ENCODE results near the gene TMEM255A.

Gene TMEM255A

GRCh38 chrX:120316587-120317283 lies 5.5 kb upstream of the TMEM255A start:
- no peaks in the 10 kb centered on the region for H3K36me3 ChIP-seq (ENCODE audit: insufficient read depth, insufficient read length, low read length)
- TF ChIP-seq ZNF274 (IDR thresholded peaks at IDR 0.05; ENCODE audit: low read depth, low read length) = no peak
- no peak for TF ChIP-seq SUZ12 (IDR thresholded peaks at IDR 0.05; ENCODE audit: extremely low read depth, insufficient read depth, insufficient read length)
- TF ChIP-seq YY1 (IDR thresholded peaks at IDR 0.05; ENCODE audit: insufficient read depth, insufficient read length) = no peak
- H3K9me3 ChIP-seq (ENCODE audit: insufficient read depth, low read length) = no peaks in the 10 kb centered on the region
- H3K9ac ChIP-seq (ENCODE audit: insufficient read length, low read depth) = no peak overlapping the region
- H3K4me1 ChIP-seq (ENCODE audit: insufficient read depth, insufficient read length) = no peaks in the 10 kb centered on the region
- H3K4me3 ChIP-seq (ENCODE audit: insufficient read length, low read depth) = no peak overlapping the region
- H3K27me3 ChIP-seq (ENCODE audit: insufficient read depth, insufficient read length) = peaks cover 20% of the 10 kb centered on the region
- no peak for DNase-seq (ENCODE audit: low read depth, low spot score)

- H3K27me3 ChIP-seq (ENCODE audit: insufficient read depth, insufficient read length) = peaks cover 28% of the 10 kb centered on the region
- no peaks in the 10 kb centered on the region for H3K36me3 ChIP-seq (ENCODE audit: insufficient read depth, insufficient read length, low read length)
- no peak overlapping the region for H3K9ac ChIP-seq (ENCODE audit: insufficient read length, low read depth)
- no peak for TF ChIP-seq SUZ12 (IDR thresholded peaks at IDR 0.05; ENCODE audit: extremely low read depth, insufficient read depth, insufficient read length)
- TF ChIP-seq YY1 (IDR thresholded peaks at IDR 0.05; ENCODE audit: insufficient read depth, insufficient read length) = no peak
- TF ChIP-seq ZNF274 (IDR thresholded peaks at IDR 0.05; ENCODE audit: low read depth, low read length) = no peak
- no peaks in the 10 kb centered on the region for H3K9me3 ChIP-seq (ENCODE audit: insufficient read depth, low read length)
- DNase-seq (ENCODE audit: low read depth, low spot score) = no peak
- H3K4me1 ChIP-seq (ENCODE audit: insufficient read depth, insufficient read length) = no peaks in the 10 kb centered on the region
- H3K4me3 ChIP-seq (ENCODE audit: insufficient read length, low read depth) = no peak overlapping the region
Observed at GRCh38 chrX:120315776-120316175, 4.5 kb upstream of the TMEM255A start.

GRCh38 chrX:120311727-120312063 lies 434 bp upstream of the TMEM255A start:
- no peak overlapping the region for H3K4me3 ChIP-seq (ENCODE audit: insufficient read length, low read depth)
- DNase-seq (ENCODE audit: low read depth, low spot score) = no peak
- no peaks in the 10 kb centered on the region for H3K4me1 ChIP-seq (ENCODE audit: insufficient read depth, insufficient read length)
- TF ChIP-seq SUZ12 (IDR thresholded peaks at IDR 0.05; ENCODE audit: extremely low read depth, insufficient read depth, insufficient read length) (no peak), YY1 (IDR thresholded peaks at IDR 0.05; ENCODE audit: insufficient read depth, insufficient read length) (no peak), ZNF274 (IDR thresholded peaks at IDR 0.05; ENCODE audit: low read depth, low read length) (no peak)
- peak overlapping the region; percentile 26 for H3K9ac ChIP-seq (ENCODE audit: insufficient read length, low read depth)
- H3K9me3 ChIP-seq (ENCODE audit: insufficient read depth, low read length) = no peaks in the 10 kb centered on the region
- H3K36me3 ChIP-seq (ENCODE audit: insufficient read depth, insufficient read length, low read length) = no peaks in the 10 kb centered on the region
- peaks cover 32% of the 10 kb centered on the region for H3K27me3 ChIP-seq (ENCODE audit: insufficient read depth, insufficient read length)

- Histone ChIP-seq H3K4me3 (ENCODE audit: insufficient read length, low read depth) (peak overlapping the region; percentile 51), H3K4me1 (ENCODE audit: insufficient read depth, insufficient read length) (no peaks in the 10 kb centered on the region), H3K9ac (ENCODE audit: insufficient read length, low read depth) (peak overlapping the region; percentile 74), H3K36me3 (ENCODE audit: insufficient read depth, insufficient read length, low read length) (no peaks in the 10 kb centered on the region), H3K9me3 (ENCODE audit: insufficient read depth, low read length) (no peaks in the 10 kb centered on the region), H3K27me3 (ENCODE audit: insufficient read depth, insufficient read length) (peaks cover 32% of the 10 kb centered on the region)
- TF ChIP-seq SUZ12 (IDR thresholded peaks at IDR 0.05; ENCODE audit: extremely low read depth, insufficient read depth, insufficient read length) (no peak), ZNF274 (IDR thresholded peaks at IDR 0.05; ENCODE audit: low read depth, low read length) (no peak), YY1 (IDR thresholded peaks at IDR 0.05; ENCODE audit: insufficient read depth, insufficient read length) (no peak)
- DNase-seq (ENCODE audit: low read depth, low spot score) = peak; percentile 15
Observed at GRCh38 chrX:120309873-120310705, 1.2 kb downstream of the TMEM255A start.

DNA sequence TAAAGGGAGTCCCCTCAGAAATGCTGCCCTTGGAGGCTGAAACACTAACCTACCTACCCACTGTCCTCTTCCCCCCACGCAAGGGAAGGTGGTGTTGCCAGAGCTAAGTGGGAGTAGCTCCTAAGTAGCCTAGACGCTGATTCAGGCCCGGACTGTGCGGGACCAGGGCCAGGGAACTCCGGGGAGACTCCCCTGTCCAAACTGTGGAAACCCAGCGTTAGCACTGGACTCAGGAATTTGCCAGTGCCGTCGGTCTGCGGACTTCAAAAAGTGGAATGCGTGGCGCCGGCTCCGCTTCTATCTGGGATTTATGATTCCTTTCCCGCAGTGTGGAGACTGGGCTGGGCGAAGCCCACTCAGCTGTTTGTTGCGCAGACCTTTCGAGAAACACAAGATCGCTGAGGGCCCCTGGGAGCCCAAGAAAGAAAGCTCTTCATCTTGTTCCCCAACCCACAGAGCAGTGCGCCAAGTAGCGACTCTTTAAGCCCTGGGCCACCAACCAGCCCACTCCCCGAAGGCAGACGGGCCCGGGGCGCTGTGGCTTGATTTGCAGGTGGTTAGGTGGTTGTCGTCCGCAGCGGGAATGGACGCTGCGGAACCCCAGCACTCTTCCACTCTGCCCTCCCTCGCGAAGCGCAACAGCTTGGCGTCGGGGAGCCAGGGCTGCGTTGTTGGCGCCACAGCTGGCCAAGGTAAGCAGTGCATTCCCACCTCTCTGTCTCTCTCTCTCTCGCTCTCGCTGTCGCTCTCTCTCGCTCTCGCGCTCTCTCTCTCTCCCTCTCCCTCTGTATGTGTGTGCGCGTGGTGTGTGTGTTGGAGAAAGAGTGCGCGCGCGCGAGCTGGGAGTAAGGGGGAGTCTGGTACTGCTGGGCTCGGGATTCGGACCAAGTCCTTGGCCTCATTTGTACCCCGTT lies 2.0 kb downstream of the TMEM255A start:
- TF ChIP-seq YY1 (IDR thresholded peaks at IDR 0.05; ENCODE audit: insufficient read depth, insufficient read length) (no peak), ZNF274 (IDR thresholded peaks at IDR 0.05; ENCODE audit: low read depth, low read length) (no peak), SUZ12 (IDR thresholded peaks at IDR 0.05; ENCODE audit: extremely low read depth, insufficient read depth, insufficient read length) (no peak)
- H3K4me3 ChIP-seq (ENCODE audit: insufficient read length, low read depth) = peak overlapping the region; percentile 51
- no peaks in the 10 kb centered on the region for H3K9me3 ChIP-seq (ENCODE audit: insufficient read depth, low read length)
- peaks cover 32% of the 10 kb centered on the region for H3K27me3 ChIP-seq (ENCODE audit: insufficient read depth, insufficient read length)
- peak overlapping the region; percentile 74 for H3K9ac ChIP-seq (ENCODE audit: insufficient read length, low read depth)
- no peaks in the 10 kb centered on the region for H3K4me1 ChIP-seq (ENCODE audit: insufficient read depth, insufficient read length)
- peak; percentile 68 for DNase-seq (ENCODE audit: low read depth, low spot score)
- H3K36me3 ChIP-seq (ENCODE audit: insufficient read depth, insufficient read length, low read length) = no peaks in the 10 kb centered on the region

DNA sequence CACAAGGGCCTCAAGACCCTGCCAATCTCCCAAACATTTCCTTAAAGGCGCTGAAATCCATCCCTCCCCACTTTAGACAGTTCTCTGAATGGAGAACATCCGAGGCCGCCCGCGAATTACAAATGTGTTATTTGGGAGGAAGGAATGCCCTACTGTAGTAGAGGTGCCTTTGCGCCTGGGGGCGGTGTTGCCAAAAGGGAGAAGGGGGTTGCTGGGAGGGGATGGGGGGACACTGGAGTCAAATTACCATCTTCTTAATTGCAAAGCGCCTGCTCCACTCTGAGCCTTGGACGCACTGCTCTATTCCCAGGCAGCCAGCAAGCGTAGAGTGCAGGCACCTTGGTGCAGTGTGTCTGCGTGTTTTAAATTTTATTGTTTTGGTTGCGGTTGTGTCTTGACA lies 2.7 kb downstream of the TMEM255A start:
- Histone ChIP-seq H3K36me3 (ENCODE audit: insufficient read depth, insufficient read length, low read length) (no peaks in the 10 kb centered on the region), H3K4me1 (ENCODE audit: insufficient read depth, insufficient read length) (no peaks in the 10 kb centered on the region), H3K9me3 (ENCODE audit: insufficient read depth, low read length) (no peaks in the 10 kb centered on the region), H3K9ac (ENCODE audit: insufficient read length, low read depth) (peak overlapping the region; percentile 74), H3K4me3 (ENCODE audit: insufficient read length, low read depth) (peak overlapping the region; percentile 51), H3K27me3 (ENCODE audit: insufficient read depth, insufficient read length) (peaks cover 29% of the 10 kb centered on the region)
- no peak for TF ChIP-seq ZNF274 (IDR thresholded peaks at IDR 0.05; ENCODE audit: low read depth, low read length)
- peak; percentile 75 for DNase-seq (ENCODE audit: low read depth, low spot score)
